GM12878 (cell line): ENCODE results near the gene MARCHF10. TPM values are rescaled to one million over a fixed set of nuclear protein-coding genes. Genes with fewer than 3 reads are reported as not detected.

ENCODE experiments used
- ATAC-seq: fragments of 200-7000 bp; cut with Tn5 transposase; 3 replicates; pipeline ENCODE4 v1.9.1; 2020; ENCODE audit warnings: mild to moderate bottlenecking, moderate library complexity
- BruUV-seq: library from RNA; stranded (reverse); fragments of 400-500 nt; replicated peaks from 2 replicates; lab custom pipeline; 2021; lab: Mats Ljungman, UMichigan
- CTCF ChIA-PET: fragments of 300-600 bp; sonication (Branson Sonifier 250); formaldehyde crosslinking; extraction: SDS; loops from one replicate; lab custom pipeline; 2021; ENCODE audit warnings: inconsistent platforms; lab: Yijun Ruan, JAX
- POLR2A ChIA-PET: fragments of 350-600 bp; formaldehyde crosslinking; extraction: SDS; loops from one replicate; lab custom pipeline; 2021; ENCODE audit warnings: inconsistent platforms; lab: Charles Lee
- RAD21 ChIA-PET: fragments of 300-600 bp; sonication (Branson Sonifier 250); formaldehyde crosslinking; loops from one replicate; lab custom pipeline; 2023; ENCODE audit warnings: antibody characterized with exemption; ENCODE audit not compliant: unreplicated experiment; lab: Charles Lee
- SMC1A ChIA-PET: fragments of 300-600 bp; sonication (Branson Sonifier 250); formaldehyde crosslinking; loops from one replicate; lab custom pipeline; 2023; ENCODE audit not compliant: unreplicated experiment, uncharacterized antibody; lab: Charles Lee
- DNase-seq: peaks from one replicate; pipeline ENCODE4 v3.0.0-alpha.2; 2011; ENCODE audit warnings: low read depth, low spot score
- FAIRE-seq: peaks from 3 replicates; lab custom pipeline; 2011; peaks lifted over from hg19 to GRCh38; lab: Jason Lieb, UNC
- H2AFZ ChIP-seq: 2 replicates; pipeline ENCODE4 v1.6.0; 2011; ENCODE audit warnings: low read depth, low read length, control low read depth; ENCODE audit not compliant: control insufficient read depth
- H3K27ac ChIP-seq: 2 replicates; pipeline ENCODE4 v1.5.1; 2011; ENCODE audit warnings: control low read depth; ENCODE audit not compliant: control insufficient read depth, insufficient read depth
- H3K27me3 ChIP-seq, 2 experiments: replicated peaks in 1 of 2; 2 replicates each; pipeline versions ENCODE4 v1.6.0 to v1.6.1; 2011; ENCODE audit warnings: low read length in 1 of 2; ENCODE audit not compliant: control insufficient read depth in 2 of 2, insufficient read depth in 2 of 2
- H3K36me3 ChIP-seq, 2 experiments: 2 replicates each; pipeline ENCODE4 v1.5.1; 2011; ENCODE audit warnings: low read length in 1 of 2; ENCODE audit not compliant: control insufficient read depth in 2 of 2, insufficient read depth in 2 of 2
- H3K4me1 ChIP-seq: 2 replicates; pipeline ENCODE4 v1.6.1; 2011; ENCODE audit warnings: mild to moderate bottlenecking, low read length, moderate library complexity, mixed read lengths; ENCODE audit not compliant: control insufficient read depth, insufficient read depth
- H3K4me2 ChIP-seq: 2 replicates; pipeline ENCODE4 v1.6.0; 2011; ENCODE audit warnings: control low read depth; ENCODE audit not compliant: control insufficient read depth, insufficient read depth
- H3K4me3 ChIP-seq: fragments of 200-600 bp; sonication (generic); 2 replicates; pipeline ENCODE4 v1.5.1; 2016
- H3K79me2 ChIP-seq: 2 replicates; pipeline ENCODE4 v1.6.0; 2011; ENCODE audit warnings: low read length; ENCODE audit not compliant: control insufficient read depth, insufficient read depth
- H3K9ac ChIP-seq: 2 replicates; pipeline ENCODE4 v1.8.0; 2011; ENCODE audit warnings: low read length, control low read depth, mixed read lengths; ENCODE audit not compliant: control insufficient read depth, insufficient read depth
- H3K9me3 ChIP-seq: replicated peaks from 3 replicates; pipeline ENCODE4 v1.5.1; 2011; ENCODE audit warnings: mild to moderate bottlenecking, low read length; ENCODE audit not compliant: control insufficient read depth, insufficient read depth
- H4K20me1 ChIP-seq: 2 replicates; pipeline ENCODE4 v1.6.0; 2011; ENCODE audit not compliant: control insufficient read depth, insufficient read depth
- BRCA1 ChIP-seq: IDR thresholded peaks from 2 replicates; pipeline ENCODE4 v1.6.1; 2011; ENCODE audit warnings: low read depth, low read length, improper control_type of control experiment
- CBX3 ChIP-seq: fragments of 200-600 bp; sonication (generic); IDR thresholded peaks from 2 replicates; pipeline ENCODE4 v1.6.1; 2016; ENCODE audit warnings: low read depth, borderline replicate concordance
- CREB1 ChIP-seq: IDR thresholded peaks from 2 replicates; pipeline ENCODE4 v1.6.1; 2012; ENCODE audit warnings: low read depth, mild to moderate bottlenecking, inconsistent platforms
- FOS ChIP-seq: IDR thresholded peaks from 3 replicates; pipeline ENCODE4 v1.6.1; 2011; ENCODE audit warnings: borderline replicate concordance; ENCODE audit not compliant: insufficient read length; ENCODE audit errors: extremely low read depth
- HDGF ChIP-seq: fragments of 450-650 bp; IDR thresholded peaks from 2 replicates; pipeline ENCODE4 v1.6.1; 2016; ENCODE audit warnings: antibody characterized with exemption
- IRF3 ChIP-seq: fragments of 450-650 bp; IDR thresholded peaks from 2 replicates; pipeline ENCODE4 v1.6.1; 2014; ENCODE audit warnings: mild to moderate bottlenecking
- MYC ChIP-seq: IDR thresholded peaks from 2 replicates; pipeline ENCODE4 v1.6.1; 2011; ENCODE audit warnings: mild to moderate bottlenecking, low read length, moderate library complexity, inconsistent platforms; ENCODE audit not compliant: insufficient read depth, insufficient replicate concordance, insufficient read length, severe bottlenecking
- NFYB ChIP-seq: IDR thresholded peaks from 2 replicates; pipeline ENCODE4 v1.6.1; 2011; ENCODE audit warnings: low read depth, mild to moderate bottlenecking, low read length, improper control_type of control experiment, moderate library complexity; ENCODE audit not compliant: insufficient read depth
- NR2C1 ChIP-seq: fragments of 450-650 bp; IDR thresholded peaks from 2 replicates; pipeline ENCODE4 v1.6.1; 2017; ENCODE audit warnings: antibody characterized with exemption, mild to moderate bottlenecking, moderate library complexity
- PAX8 ChIP-seq: fragments of 450-650 bp; IDR thresholded peaks from 2 replicates; pipeline ENCODE4 v1.6.1; 2017; ENCODE audit warnings: mild to moderate bottlenecking, moderate library complexity
- RB1 ChIP-seq: fragments of 450-650 bp; formaldehyde crosslinking; IDR thresholded peaks from 2 replicates; pipeline ENCODE4 v1.6.1; 2017; ENCODE audit warnings: mild to moderate bottlenecking, borderline replicate concordance
- RELB ChIP-seq: fragments of 450-650 bp; IDR thresholded peaks from 2 replicates; pipeline ENCODE4 v1.6.1; 2017; ENCODE audit warnings: low read depth, mild to moderate bottlenecking, moderate library complexity
- RFX5 ChIP-seq: IDR thresholded peaks from 2 replicates; pipeline ENCODE4 v1.6.1; 2011; ENCODE audit warnings: low read depth, low read length, improper control_type of control experiment
- SIN3A ChIP-seq: IDR thresholded peaks from 2 replicates; pipeline ENCODE4 v1.6.1; 2012; ENCODE audit warnings: low read depth, low read length, improper control_type of control experiment
- STAT3 ChIP-seq: IDR thresholded peaks from 2 replicates; pipeline ENCODE4 v1.6.1; 2011; ENCODE audit warnings: low read depth, low read length, improper control_type of control experiment
- SUZ12 ChIP-seq: fragments of 200-600 bp; sonication (generic); IDR thresholded peaks from one replicate; pipeline ENCODE4 v1.6.1; 2018; ENCODE audit warnings: antibody characterized with exemption, mild to moderate bottlenecking; ENCODE audit not compliant: unreplicated experiment
- TBL1XR1 ChIP-seq: IDR thresholded peaks from 2 replicates; pipeline ENCODE4 v1.6.1; 2012; ENCODE audit warnings: low read depth, low read length, improper control_type of control experiment
- USF1 ChIP-seq: IDR thresholded peaks from 2 replicates; pipeline ENCODE4 v1.6.1; 2011; ENCODE audit warnings: borderline replicate concordance, low read depth, mild to moderate bottlenecking, moderate library complexity, mixed read lengths, low read length; ENCODE audit not compliant: insufficient read depth; ENCODE audit errors: extremely low read length
- YY1 ChIP-seq: IDR thresholded peaks from 2 replicates; pipeline ENCODE4 v1.6.1; 2011; ENCODE audit warnings: low read depth, mild to moderate bottlenecking, low read length
- WGBS: methylation state at CpG from one replicate; pipeline ENCODE4 v1.1.6; 2016; ENCODE audit warnings: low lambda C conversion rate; ENCODE audit not compliant: insufficient replicate concordance, insufficient coverage; ENCODE audit errors: missing lambda C conversion rate; 5-methylcytosine and 5-hydroxymethylcytosine counted together
- in situ Hi-C: fragments of 300-500 bp; cut with MboI; formaldehyde crosslinking; loops from 9 replicates; pipeline ENCODE4 v1.14.3; 2018; ENCODE audit warnings: mixed read lengths
- intact Hi-C: fragments of 100-400 bp; cut with micrococcal nuclease; formaldehyde crosslinking; loops from one replicate; pipeline ENCODE4 v1.14.2; 2022; ENCODE audit not compliant: unreplicated experiment
- polyA plus RNA-seq, 11 experiments: library from polyadenylated mRNA; depleted of rRNA in 4 of 11; unstranded in 6 of 11; stranded (reverse) in 5 of 11; fragments of >200 nt; fragmentation: Nextera tagmentation in 4 of 11; fragmentation: Illumina TruSeq in 1 of 11; extraction: Ambion mirVana in 4 of 11; extraction: Trizol in 1 of 11; gene quantifications; 1 replicate in 1 of 11; 2 replicates in 10 of 11; pipeline versions ENCODE4 v1.2.1 to v1.2.3, GENCODE V29; 2011 to 2016; ENCODE audit warnings: inconsistent platforms in 2 of 11, missing spikeins in 2 of 11, low read depth in 1 of 11
- total RNA-seq, 4 experiments: library from RNA; depleted of rRNA in 3 of 4; stranded (reverse); fragments of >200 nt in 3 of 4; fragmentation: Illumina TruSeq in 1 of 4; extraction: Trizol in 1 of 4; gene quantifications; 2 replicates each; pipeline versions ENCODE4 v1.2.1 to v1.2.3, GENCODE V29; 2013 to 2021

The MARCHF10 gene
- total and polyA plus RNA-seq, 10 of the 15 experiments (the other 5 are each of a cell fraction or from before 2014, with no cell fraction given) = 0.11 to 0.24 TPM; not detected in 8

GRCh38 chr17:62824290-62825131 lies 16.4 kb upstream of the MARCHF10 start:
- in situ Hi-C loops = no loop called here
- TF ChIP-seq CREB1 = no peak
- TF ChIP-seq FOS = no peak
- TF ChIP-seq YY1 = no peak
- TF ChIP-seq USF1 = no peak
- TF ChIP-seq RELB = no peak
- no peak for TF ChIP-seq SIN3A
- no peak for TF ChIP-seq STAT3
- no peak for TF ChIP-seq NFYB
- TF ChIP-seq HDGF = no peak
- no peak for TF ChIP-seq NR2C1
- no peak for TF ChIP-seq RFX5
- no peak for TF ChIP-seq TBL1XR1
- TF ChIP-seq IRF3 = no peak
- TF ChIP-seq PAX8 = no peak
- TF ChIP-seq BRCA1 = no peak
- TF ChIP-seq CBX3 = no peak
- TF ChIP-seq RB1 = no peak
- no peak for TF ChIP-seq MYC
- no peak for TF ChIP-seq SUZ12
- TF ChIP-seq, all 136 proteins: peak for 0
- Histone ChIP-seq H3K27ac (no peak overlapping the region), H3K27me3 (no peaks in the 10 kb centered on the region), H3K79me2 (no peaks in the 10 kb centered on the region), H4K20me1 (no peaks in the 10 kb centered on the region), H3K9ac (no peak overlapping the region), H2AFZ (no peak overlapping the region), H3K4me1 (no peaks in the 10 kb centered on the region), H3K9me3 (no peaks in the 10 kb centered on the region; the same call in 2 of the 3 replicates), H3K4me3 (no peak overlapping the region), H3K36me3 (no peaks in the 10 kb centered on the region), H3K4me2 (no peak overlapping the region)
- RAD21 ChIA-PET = no interaction called here
- no peak for ATAC-seq
- POLR2A ChIA-PET = no interaction called here
- no peak for FAIRE-seq
- SMC1A ChIA-PET = no interaction called here
- 23% methylated on average over 7 of the region's 7 CpGs for WGBS
- no TSS peak for BruUV-seq
- DNase-seq = no peak
- intact Hi-C loops = no loop called here
- CTCF ChIA-PET = no interaction called here
